Epithelial cell of esophagus (primary cell): ENCODE data around the gene SPPL3.

Experiments used
- DNase-seq: peaks from one replicate; pipeline ENCODE4 v3.0.0; 2010; ENCODE audit warnings: low read depth
- H3K4me3 ChIP-seq: 2 replicates; pipeline ENCODE4 v1.5.1; 2011; ENCODE audit warnings: mild to moderate bottlenecking, low read length, control low read depth
- TF ChIP-seq, protein P1 (sequence below): IDR thresholded peaks from 2 replicates; pipeline ENCODE4 v1.5.1; 2011; ENCODE audit warnings: low read depth, mild to moderate bottlenecking, low read length, control low read depth, inconsistent platforms; ENCODE audit not compliant: insufficient read depth; ENCODE audit errors: missing control alignments

The SPPL3 gene

DNA sequence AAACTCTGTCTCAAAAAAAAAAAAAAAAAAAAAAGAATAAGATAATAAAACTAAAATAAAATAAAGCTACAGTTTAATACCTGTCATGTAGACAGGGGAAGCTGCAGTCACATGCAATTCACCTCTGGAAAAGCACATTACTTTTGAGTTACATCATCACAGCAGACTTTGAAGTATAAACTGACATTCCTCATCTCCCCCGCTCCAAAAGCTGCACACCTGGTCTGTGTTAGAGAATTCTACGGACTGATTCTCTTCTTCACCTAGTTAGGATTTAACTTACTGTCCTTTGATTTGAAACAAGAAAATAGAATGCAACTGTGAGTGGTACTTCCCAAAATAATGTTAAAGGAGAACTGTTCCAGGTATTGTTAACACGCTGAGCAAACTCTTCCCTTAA, 25.1 kb downstream of the SPPL3 start:
- no peak overlapping the region for H3K4me3 ChIP-seq
- TF ChIP-seq, protein P1, sequence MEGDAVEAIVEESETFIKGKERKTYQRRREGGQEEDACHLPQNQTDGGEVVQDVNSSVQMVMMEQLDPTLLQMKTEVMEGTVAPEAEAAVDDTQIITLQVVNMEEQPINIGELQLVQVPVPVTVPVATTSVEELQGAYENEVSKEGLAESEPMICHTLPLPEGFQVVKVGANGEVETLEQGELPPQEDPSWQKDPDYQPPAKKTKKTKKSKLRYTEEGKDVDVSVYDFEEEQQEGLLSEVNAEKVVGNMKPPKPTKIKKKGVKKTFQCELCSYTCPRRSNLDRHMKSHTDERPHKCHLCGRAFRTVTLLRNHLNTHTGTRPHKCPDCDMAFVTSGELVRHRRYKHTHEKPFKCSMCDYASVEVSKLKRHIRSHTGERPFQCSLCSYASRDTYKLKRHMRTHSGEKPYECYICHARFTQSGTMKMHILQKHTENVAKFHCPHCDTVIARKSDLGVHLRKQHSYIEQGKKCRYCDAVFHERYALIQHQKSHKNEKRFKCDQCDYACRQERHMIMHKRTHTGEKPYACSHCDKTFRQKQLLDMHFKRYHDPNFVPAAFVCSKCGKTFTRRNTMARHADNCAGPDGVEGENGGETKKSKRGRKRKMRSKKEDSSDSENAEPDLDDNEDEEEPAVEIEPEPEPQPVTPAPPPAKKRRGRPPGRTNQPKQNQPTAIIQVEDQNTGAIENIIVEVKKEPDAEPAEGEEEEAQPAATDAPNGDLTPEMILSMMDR, result no peak
- DNase-seq, result peak; percentile 62

- no peak for DNase-seq
- TF ChIP-seq, protein P1, result no peak
- no peak overlapping the region for H3K4me3 ChIP-seq
Measured at GRCh38 chr12:120874547-120875245, 29.5 kb downstream of the SPPL3 start.

DNA sequence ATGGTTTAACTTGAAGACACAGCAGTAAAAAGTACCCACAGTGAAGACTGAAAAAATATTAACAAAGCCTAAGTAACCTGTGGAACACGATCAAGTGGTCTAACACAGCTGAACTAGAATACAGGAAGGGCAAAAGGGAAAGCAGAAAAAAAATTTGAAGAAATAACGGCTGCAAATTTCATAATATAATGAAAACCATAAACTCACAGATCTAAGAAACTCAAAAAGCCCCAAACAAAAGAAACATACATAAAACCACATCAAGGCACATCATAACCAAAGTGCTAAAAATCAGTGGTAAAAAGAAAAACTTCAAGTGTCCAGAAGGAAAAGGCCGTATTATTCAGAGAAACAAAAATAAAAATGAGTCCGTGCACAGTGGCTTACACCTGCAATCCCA, 30.9 kb downstream of the SPPL3 start:
- H3K4me3 ChIP-seq, result no peak overlapping the region
- TF ChIP-seq, protein P1, result no peak
- DNase-seq, result no peak

DNA sequence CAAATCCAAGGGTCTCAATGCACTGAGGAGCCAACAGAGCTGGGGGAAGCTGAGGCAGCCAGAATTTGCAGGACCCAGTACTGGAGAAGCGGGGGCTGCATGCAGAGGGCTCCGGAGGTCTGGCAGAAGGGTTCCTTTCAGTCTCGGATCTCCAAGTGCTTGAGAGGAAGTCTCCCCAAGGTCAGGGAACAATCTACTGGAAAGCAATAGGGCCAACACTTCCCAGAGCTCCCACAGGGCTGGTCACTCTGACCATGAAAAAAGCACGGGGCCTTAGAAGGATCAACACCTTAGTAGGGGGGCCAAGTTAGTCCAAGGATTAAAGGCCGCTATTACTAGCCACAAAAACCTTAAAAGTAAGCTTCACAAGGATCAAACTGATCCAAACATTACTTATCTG, 31.7 kb downstream of the SPPL3 start:
- H3K4me3 ChIP-seq, result no peak overlapping the region
- no peak for DNase-seq
- TF ChIP-seq, protein P1, result no peak

GRCh38 chr12:120870415-120870814, 33.7 kb downstream of the SPPL3 start:
- TF ChIP-seq, protein P1, result no peak
- DNase-seq, result peak; percentile 67

DNA sequence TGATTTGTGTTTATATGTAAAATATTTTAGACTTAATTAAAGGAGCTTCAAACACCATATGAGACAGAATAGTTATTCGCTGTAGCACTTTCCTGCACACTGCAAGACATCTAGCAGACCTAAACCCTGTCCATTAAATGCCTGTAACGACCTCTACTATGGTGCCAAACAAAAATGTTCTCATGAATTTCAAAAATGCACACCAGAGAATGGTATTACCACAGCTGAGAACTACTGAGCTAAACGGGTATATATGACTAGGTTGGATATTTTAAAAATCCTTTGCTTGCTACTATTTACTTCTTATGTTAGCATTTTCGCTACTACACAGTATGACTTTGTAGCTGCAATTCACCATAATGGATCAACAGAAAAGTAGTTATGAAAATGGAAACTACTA, 34.8 kb downstream of the SPPL3 start:
- no peak for DNase-seq
- TF ChIP-seq, protein P1, result no peak
- no peak overlapping the region for H3K4me3 ChIP-seq

More at GRCh38 chr12:120870415-120870814, 33.7 kb downstream of the SPPL3 start:
- H3K4me3 ChIP-seq, result no peak overlapping the region

DNA sequence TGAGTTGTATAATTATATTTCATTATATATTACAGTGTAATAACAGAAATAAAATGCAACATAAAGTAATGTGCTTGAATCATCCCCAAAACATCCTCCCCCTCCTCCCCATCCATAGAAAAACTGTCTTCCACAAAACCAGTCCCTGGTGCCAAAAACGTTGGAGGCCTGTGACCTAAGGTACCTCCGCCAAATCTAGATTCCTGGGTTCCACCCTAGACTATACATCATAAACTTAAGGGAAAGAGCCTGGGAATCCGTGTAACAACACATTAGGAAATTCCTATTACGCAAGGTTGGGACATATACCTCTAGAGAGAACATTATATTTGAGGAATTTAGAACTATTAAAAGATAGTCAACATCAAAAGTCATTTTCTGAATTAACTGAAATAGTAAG, 38.0 kb downstream of the SPPL3 start:
- TF ChIP-seq, protein P1, result no peak
- peak; percentile 47 for DNase-seq
- no peak overlapping the region for H3K4me3 ChIP-seq
